MCF 10A (cell line): ENCODE data around the gene MLC1. TPM values are rescaled to one million over a fixed set of nuclear protein-coding genes. Genes with fewer than 3 reads are reported as not detected.

ENCODE experiments used
- BruUV-seq: library from RNA; stranded (reverse); fragments of 400-500 nt; replicated peaks from 2 replicates; lab custom pipeline; 2021; lab: Mats Ljungman, UMichigan
- CTCF ChIA-PET: fragments of 300-600 bp; sonication (Branson Sonifier 250); formaldehyde crosslinking; extraction: SDS; loops from one replicate; lab custom pipeline; 2021; ENCODE audit warnings: antibody characterized with exemption, inconsistent platforms; lab: Yijun Ruan, JAX
- POLR2A ChIA-PET: fragments of 300-600, 350-650 bp; sonication (Branson Sonifier 250); formaldehyde crosslinking; extraction: SDS; loops from one replicate; lab custom pipeline; 2020; ENCODE audit warnings: antibody characterized with exemption, inconsistent platforms; lab: Yijun Ruan, JAX
- DNase-seq: peaks from one replicate; pipeline ENCODE4 v3.0.0-alpha.2; 2018; ENCODE audit not compliant: unreplicated experiment
- H3K27ac Mint-ChIP-seq: one replicate; pipeline ENCODE4 v1.8.0; 2022; ENCODE audit warnings: mild to moderate bottlenecking, low read depth, mixed read lengths; ENCODE audit not compliant: unreplicated experiment
- H3K27me3 Mint-ChIP-seq: one replicate; pipeline ENCODE4 v1.8.0; 2022; ENCODE audit warnings: mixed read lengths; ENCODE audit not compliant: insufficient read depth, unreplicated experiment
- H3K36me3 Mint-ChIP-seq: one replicate; pipeline ENCODE4 v1.8.0; 2022; ENCODE audit warnings: mild to moderate bottlenecking, moderate library complexity, mixed read lengths; ENCODE audit not compliant: insufficient read depth, unreplicated experiment
- H3K4me1 Mint-ChIP-seq: one replicate; pipeline ENCODE4 v1.8.0; 2022; ENCODE audit warnings: mixed read lengths; ENCODE audit not compliant: insufficient read depth, unreplicated experiment
- H3K4me3 Mint-ChIP-seq: one replicate; pipeline ENCODE4 v1.8.0; 2022; ENCODE audit warnings: mild to moderate bottlenecking, moderate library complexity, mixed read lengths; ENCODE audit not compliant: unreplicated experiment
- H3K9me3 Mint-ChIP-seq: one replicate; pipeline ENCODE4 v1.8.0; 2022; ENCODE audit warnings: mixed read lengths; ENCODE audit not compliant: unreplicated experiment
- intact Hi-C: fragments of 100-400 bp; cut with micrococcal nuclease; formaldehyde crosslinking; loops from 2 replicates; pipeline ENCODE4 v1.14.1; 2022
- total RNA-seq: library from RNA; stranded (reverse); gene quantifications from 2 replicates; pipeline ENCODE4 v1.2.3, GENCODE V29; 2022
- TF ChIP-seq, protein P1 (sequence below): fragments of 200-600 bp; IDR thresholded peaks from one replicate; pipeline ENCODE4 v1.8.0; 2022; ENCODE audit warnings: antibody characterized with exemption, mild to moderate bottlenecking; ENCODE audit not compliant: unreplicated experiment

The MLC1 gene
- total RNA-seq, 1 experiment from 2014 or later, result not detected

GRCh38 chr22:50119169-50119767 is 34.0 kb upstream of the MLC1 start:
- ChIA-PET POLR2A (interaction anchor here (1.3 kb wide), 1 partner anchor 23 kb away, joined by 3 read pairs; no protein-coding TSS in a partner anchor), CTCF (no interaction called here)
- TF ChIP-seq, protein P1, sequence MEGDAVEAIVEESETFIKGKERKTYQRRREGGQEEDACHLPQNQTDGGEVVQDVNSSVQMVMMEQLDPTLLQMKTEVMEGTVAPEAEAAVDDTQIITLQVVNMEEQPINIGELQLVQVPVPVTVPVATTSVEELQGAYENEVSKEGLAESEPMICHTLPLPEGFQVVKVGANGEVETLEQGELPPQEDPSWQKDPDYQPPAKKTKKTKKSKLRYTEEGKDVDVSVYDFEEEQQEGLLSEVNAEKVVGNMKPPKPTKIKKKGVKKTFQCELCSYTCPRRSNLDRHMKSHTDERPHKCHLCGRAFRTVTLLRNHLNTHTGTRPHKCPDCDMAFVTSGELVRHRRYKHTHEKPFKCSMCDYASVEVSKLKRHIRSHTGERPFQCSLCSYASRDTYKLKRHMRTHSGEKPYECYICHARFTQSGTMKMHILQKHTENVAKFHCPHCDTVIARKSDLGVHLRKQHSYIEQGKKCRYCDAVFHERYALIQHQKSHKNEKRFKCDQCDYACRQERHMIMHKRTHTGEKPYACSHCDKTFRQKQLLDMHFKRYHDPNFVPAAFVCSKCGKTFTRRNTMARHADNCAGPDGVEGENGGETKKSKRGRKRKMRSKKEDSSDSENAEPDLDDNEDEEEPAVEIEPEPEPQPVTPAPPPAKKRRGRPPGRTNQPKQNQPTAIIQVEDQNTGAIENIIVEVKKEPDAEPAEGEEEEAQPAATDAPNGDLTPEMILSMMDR, result no peak
- intact Hi-C loops, result no loop called here
- Mint-ChIP-seq H3K27me3 (peaks cover 21% of the 10 kb centered on the region), H3K9me3 (peaks cover 7% of the 10 kb centered on the region), H3K4me1 (no peaks in the 10 kb centered on the region), H3K27ac (no peak overlapping the region), H3K4me3 (no peak overlapping the region), H3K36me3 (no peaks in the 10 kb centered on the region)
- no peak for DNase-seq
- no TSS peak for BruUV-seq

DNA sequence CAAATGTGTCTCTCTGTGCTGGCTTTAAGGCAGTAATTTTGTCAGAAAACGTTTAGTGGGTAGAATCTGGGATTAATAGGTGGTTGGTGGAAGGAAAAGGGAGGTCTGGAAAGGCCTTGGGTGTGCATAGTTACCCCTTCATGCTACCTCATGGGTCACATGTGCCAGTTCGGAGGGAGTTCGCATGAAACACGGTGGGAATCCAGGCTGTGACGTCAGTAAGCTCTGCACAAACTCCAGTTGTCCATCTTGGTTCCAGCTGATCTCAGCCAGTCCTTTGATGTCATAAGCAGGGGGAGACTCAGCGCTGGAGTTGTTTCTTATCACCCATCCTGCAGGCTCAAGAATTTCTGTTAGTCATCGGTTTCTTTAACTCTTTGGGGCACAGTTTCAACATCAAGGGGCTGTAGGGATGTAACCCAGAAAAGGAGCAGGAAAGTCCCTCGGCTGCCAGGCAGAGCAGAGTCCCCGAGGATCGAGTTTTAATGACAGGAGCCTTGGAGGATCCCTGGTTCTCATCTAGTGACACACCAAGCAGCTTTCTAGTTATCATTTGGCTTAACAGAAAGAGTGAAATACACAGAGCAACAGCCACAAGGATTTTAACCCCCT is 33.4 kb upstream of the MLC1 start:
- no peak for DNase-seq
- intact Hi-C loops, result no loop called here
- Mint-ChIP-seq H3K36me3 (no peaks in the 10 kb centered on the region), H3K27ac (no peak overlapping the region), H3K4me1 (no peaks in the 10 kb centered on the region), H3K4me3 (no peak overlapping the region), H3K27me3 (peaks cover 14% of the 10 kb centered on the region), H3K9me3 (peaks cover under 1% of the 10 kb centered on the region)
- no TSS peak for BruUV-seq
- ChIA-PET CTCF (interaction anchor here (1.2 kb wide), 1 partner anchor 88 kb away, joined by 3 read pairs; no protein-coding TSS in a partner anchor), POLR2A (interaction anchor here (1.3 to 1.4 kb wide), 2 partner anchors 8 to 24 kb away, joined by 3 read pairs; no protein-coding TSS in a partner anchor)
- TF ChIP-seq, protein P1, result no peak

DNA sequence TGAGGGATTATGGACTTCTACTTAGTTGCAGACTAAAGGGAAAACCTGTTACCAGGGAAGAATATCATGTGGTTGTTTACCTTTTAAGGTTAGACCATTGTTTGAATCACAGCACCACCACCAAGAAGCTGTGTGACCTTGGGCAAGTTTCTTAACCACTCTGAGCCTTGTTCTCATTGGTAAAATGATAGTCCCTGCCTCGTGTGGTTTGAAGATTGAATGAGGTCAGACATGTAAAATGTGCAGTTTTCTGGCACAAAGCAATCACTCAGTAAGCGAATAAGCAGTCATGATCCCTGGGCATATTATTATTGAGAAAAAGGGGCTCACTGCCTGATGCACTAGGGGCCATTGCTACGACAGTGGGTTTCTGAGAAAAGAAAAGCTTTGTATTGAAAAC is 32.9 kb upstream of the MLC1 start:
- Mint-ChIP-seq H3K27ac (no peak overlapping the region), H3K4me3 (no peak overlapping the region), H3K4me1 (no peaks in the 10 kb centered on the region), H3K9me3 (no peaks in the 10 kb centered on the region), H3K36me3 (no peaks in the 10 kb centered on the region), H3K27me3 (peaks cover 11% of the 10 kb centered on the region)
- no peak for DNase-seq
- POLR2A ChIA-PET, result interaction anchor here (1.4 kb wide), 1 partner anchor 8 kb away, joined by 3 read pairs; no protein-coding TSS in a partner anchor
- CTCF ChIA-PET, result interaction anchor here (1.2 kb wide), 1 partner anchor 88 kb away, joined by 3 read pairs; no protein-coding TSS in a partner anchor
- intact Hi-C loops, result no loop called here
- TF ChIP-seq, protein P1, result no peak
- no TSS peak for BruUV-seq

GRCh38 chr22:50117168-50117762 is 32.0 kb upstream of the MLC1 start:
- intact Hi-C loops, result no loop called here

More at GRCh38 chr22:50117168-50117762, 32.0 kb upstream of the MLC1 start:
- H3K36me3 Mint-ChIP-seq, result no peaks in the 10 kb centered on the region
- no peak overlapping the region for H3K27ac Mint-ChIP-seq
- no peaks in the 10 kb centered on the region for H3K9me3 Mint-ChIP-seq
- H3K27me3 Mint-ChIP-seq, result peaks cover 11% of the 10 kb centered on the region
- POLR2A ChIA-PET, result interaction anchor here (1.4 kb wide), 1 partner anchor 9 kb away, joined by 3 read pairs; no protein-coding TSS in a partner anchor
- no TSS peak for BruUV-seq
- no peak overlapping the region for H3K4me3 Mint-ChIP-seq
- CTCF ChIA-PET, result no interaction called here
- DNase-seq, result no peak
- TF ChIP-seq, protein P1, result no peak
- H3K4me1 Mint-ChIP-seq, result no peaks in the 10 kb centered on the region
